ENCODE data around the gene IFNK. TPM values are rescaled to one million over a fixed set of nuclear protein-coding genes. Genes with fewer than 3 reads are reported as not detected.

Gene IFNK
- total and polyA plus RNA-seq, 12 donors, result not detected

DNA sequence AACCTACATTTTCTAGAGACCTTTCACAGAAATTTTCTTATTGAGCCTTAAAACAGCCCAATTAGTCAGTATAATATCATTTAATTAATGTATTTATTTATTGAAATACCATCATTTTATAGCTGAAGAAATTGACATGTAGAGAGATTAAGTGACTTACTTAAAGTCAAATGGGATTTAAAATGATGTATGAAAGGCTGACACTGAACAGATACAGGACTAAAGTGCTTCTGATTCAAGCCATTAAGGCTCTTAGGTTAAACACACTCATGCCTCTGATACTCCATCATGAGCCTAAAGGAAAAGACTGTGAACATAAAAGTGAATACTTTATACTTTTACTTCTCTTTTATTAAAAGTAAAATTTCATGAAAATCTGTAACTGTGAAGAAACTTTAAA, 36.4 kb downstream of the IFNK start:
- intact Hi-C loops (cut with DNase I), result no loop called here
- Histone ChIP-seq H3K27me3 (no peaks in the 10 kb centered on the region), H3K9me3 (replicated peaks in 1 of 3) (no peaks in the 10 kb centered on the region), H3K4me3 (no peak overlapping the region), H3K4me1 (replicated peaks in 1 of 2) (no peaks in the 10 kb centered on the region), H3K36me3 (replicated peaks in 1 of 2) (peaks cover 0 to 44% of the 10 kb centered on the region in 2 donors), H3K27ac (no peak overlapping the region)
- no peak for TF ChIP-seq POLR2A (IDR thresholded peaks at IDR 0.05)
- no peak for TF ChIP-seq CTCF (IDR thresholded peaks at IDR 0.05)
- no peak for DNase-seq

DNA sequence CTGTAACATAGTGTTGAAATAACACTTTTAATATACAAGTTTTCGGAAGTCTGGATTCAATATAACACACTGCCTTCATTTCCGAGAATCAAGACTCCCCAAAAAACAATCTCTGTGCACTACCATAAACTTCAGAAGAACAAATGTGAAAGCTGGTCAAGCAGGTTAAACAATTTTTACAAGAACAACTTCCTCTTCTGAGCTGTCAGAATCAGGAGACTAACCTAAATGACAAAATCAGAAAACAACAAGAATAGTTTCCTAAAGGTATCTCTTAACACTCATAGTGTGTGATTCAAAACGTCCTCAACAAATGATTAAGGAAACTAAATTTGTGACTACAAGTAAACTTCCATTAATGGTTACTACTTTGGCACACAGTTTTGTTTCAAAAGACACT, 37.6 kb downstream of the IFNK start:
- intact Hi-C loops (cut with DNase I), result no loop called here
- no peaks in the 10 kb centered on the region for H3K27me3 ChIP-seq
- TF ChIP-seq CTCF (IDR thresholded peaks at IDR 0.05) (no peak), POLR2A (IDR thresholded peaks at IDR 0.05) (no peak)
- no peaks in the 10 kb centered on the region for H3K9me3 ChIP-seq (replicated peaks in 1 of 3)
- WGBS, 4 donors, result 79 to 91% (median 81%) methylated on average over 3 of the region's 3 CpGs
- peaks cover 0 to 42% of the 10 kb centered on the region in 2 donors for H3K36me3 ChIP-seq (replicated peaks in 1 of 2)
- H3K27ac ChIP-seq, result no peak overlapping the region
- H3K4me3 ChIP-seq, result no peak overlapping the region
- no peaks in the 10 kb centered on the region for H3K4me1 ChIP-seq (replicated peaks in 1 of 2)
- no peak for DNase-seq

GRCh38 chr9:27563738-27564430, 39.8 kb downstream of the IFNK start:
- TF ChIP-seq POLR2A (IDR thresholded peaks at IDR 0.05) (no peak), CTCF (IDR thresholded peaks at IDR 0.05) (no peak)
- WGBS, 4 donors, result 78 to 85% (median 81%) methylated on average over 4 of the region's 4 CpGs
- Histone ChIP-seq H3K9me3 (replicated peaks in 1 of 3) (no peaks in the 10 kb centered on the region), H3K36me3 (replicated peaks in 1 of 2) (peaks cover 0 to 23% of the 10 kb centered on the region in 2 donors), H3K27me3 (no peaks in the 10 kb centered on the region), H3K4me1 (replicated peaks in 1 of 2) (peaks cover 0 to 3% of the 10 kb centered on the region in 2 donors), H3K27ac (peak overlapping the region in 2 of 5 donors; percentile 0 to 63), H3K4me3 (no peak overlapping the region)
- no peak for DNase-seq
- intact Hi-C loops (cut with DNase I), result no loop called here

- H3K27me3 ChIP-seq, result no peaks in the 10 kb centered on the region
- peaks cover 0 to 22% of the 10 kb centered on the region in 2 donors for H3K36me3 ChIP-seq (replicated peaks in 1 of 2)
- H3K4me3 ChIP-seq, result no peak overlapping the region
- peaks cover 0 to 3% of the 10 kb centered on the region in 2 donors for H3K4me1 ChIP-seq (replicated peaks in 1 of 2)
- no peak for DNase-seq
- 73 to 98% (median 87%) methylated on average over 1 of the region's 1 CpG for WGBS, 4 donors
- H3K27ac ChIP-seq, result peak overlapping the region in 3 of 5 donors; percentile 0 to 21 (median 11)
- TF ChIP-seq CTCF (IDR thresholded peaks at IDR 0.05) (no peak), POLR2A (IDR thresholded peaks at IDR 0.05) (no peak)
- intact Hi-C loops (cut with DNase I), result no loop called here
- H3K9me3 ChIP-seq (replicated peaks in 1 of 3), result no peaks in the 10 kb centered on the region
Observed at GRCh38 chr9:27564670-27565069, 40.6 kb downstream of the IFNK start.

Measured in adrenal gland (tissue), 12 donors.